Gastroesophageal sphincter (tissue), 4 donors: ENCODE data around the gene MEGF11. TPM values are rescaled to one million over a fixed set of nuclear protein-coding genes. Genes with fewer than 3 reads are reported as not detected.

Source experiments
- ATAC-seq: fragments of 150-250 bp; one replicate; pipeline ENCODE4 v1.9.1; 2016; ENCODE audit warnings: mild to moderate bottlenecking, moderate library complexity
- H3K27ac ChIP-seq, 4 donors: fragments of 200-600 bp; sonication (generic) in 3 of 4; 1 replicate in 3 of 4; 2 replicates in 1 of 4; pipeline ENCODE4 v1.5.1; 2016 to 2019
- H3K27me3 ChIP-seq: fragments of 200-600 bp; sonication (generic); one replicate; pipeline ENCODE4 v1.5.1; 2019
- H3K36me3 ChIP-seq, 2 donors: fragments of 200-600 bp; sonication (generic); one replicate each; pipeline ENCODE4 v1.5.1; 2019; ENCODE audit warnings: control low read depth in 1 of 2
- H3K4me1 ChIP-seq, 3 donors: fragments of 200-600 bp; sonication (generic); 1 replicate in 2 of 3; 2 replicates in 1 of 3; pipeline ENCODE4 v1.5.1; 2016 to 2019; ENCODE audit warnings: control low read depth in 2 of 3
- H3K4me3 ChIP-seq, 2 donors: fragments of 200-600 bp; sonication (generic); one replicate each; pipeline ENCODE4 v1.5.1; 2019; ENCODE audit warnings: mild to moderate bottlenecking in 1 of 2, moderate library complexity in 1 of 2
- H3K9me3 ChIP-seq, 3 donors: fragments of 200-600 bp; sonication (generic); one replicate each; pipeline ENCODE4 v1.5.1; 2017 to 2019; ENCODE audit warnings: control low read depth in 2 of 3
- EP300 ChIP-seq: sonication (generic); formaldehyde crosslinking; IDR thresholded peaks from one replicate; pipeline ENCODE4 v1.6.1; 2017; ENCODE audit warnings: antibody characterized with exemption, mild to moderate bottlenecking
- POLR2A ChIP-seq, 2 donors: fragments of 450-650 bp; IDR thresholded peaks; one replicate each; pipeline ENCODE4 v1.6.1; 2017; ENCODE audit warnings: antibody characterized with exemption in 2 of 2, mild to moderate bottlenecking in 2 of 2, moderate library complexity in 1 of 2
- POLR2AphosphoS5 ChIP-seq: sonication (generic); formaldehyde crosslinking; IDR thresholded peaks from one replicate; pipeline ENCODE4 v1.6.1; 2017; ENCODE audit warnings: antibody characterized with exemption
- WGBS, 2 donors: methylation state at CpG; one replicate each; pipeline ENCODE4 v1.1.5; 2018; ENCODE audit warnings: low coverage in 1 of 2; 5-methylcytosine and 5-hydroxymethylcytosine counted together
- total RNA-seq, 4 donors: library from RNA; depleted of rRNA; stranded (reverse); fragments of >200 nt; gene quantifications; one replicate each; pipeline ENCODE4 v1.1.0, GENCODE V29; 2016
- TF ChIP-seq, protein P1 (sequence below), 4 experiments: fragments of 200-600 bp in 2 of 4; fragments of 450-650 bp in 2 of 4; sonication (generic) in 1 of 4; IDR thresholded peaks; one replicate each; pipeline ENCODE4 v1.5.1; 2017 to 2019; ENCODE audit warnings: antibody characterized with exemption in 4 of 4, mild to moderate bottlenecking in 2 of 4, moderate library complexity in 2 of 4

Gene MEGF11
- total RNA-seq, 4 donors from 2014 or later: 0.08 TPM; not detected in 3

DNA sequence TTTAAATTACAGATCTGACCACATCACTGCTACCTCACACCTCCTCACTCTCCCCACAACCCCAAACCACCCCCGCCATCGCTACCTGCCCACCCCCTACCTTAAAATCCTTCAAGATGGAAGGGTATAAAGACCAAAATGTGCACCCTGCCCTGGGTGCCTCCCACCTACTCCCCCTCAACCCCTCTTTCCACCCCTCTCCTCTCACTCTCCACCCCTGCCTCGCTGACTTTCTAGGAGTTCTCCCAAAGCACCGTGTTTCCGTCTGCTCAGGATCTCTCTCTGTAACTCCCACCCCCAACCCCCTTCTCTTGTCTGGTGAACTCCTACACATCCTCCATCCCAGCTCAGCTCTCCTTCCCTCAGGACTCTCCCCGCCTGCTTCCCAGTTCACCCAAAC lies 69.1 kb downstream of the MEGF11 start:
- Histone ChIP-seq H3K36me3 (no peaks in the 10 kb centered on the region), H3K4me1 (no peaks in the 10 kb centered on the region), H3K9me3 (no peaks in the 10 kb centered on the region), H3K27ac (no peak overlapping the region), H3K4me3 (no peak overlapping the region), H3K27me3 (peaks cover 78% of the 10 kb centered on the region)
- no peak for ATAC-seq
- 46 to 48% methylated on average over 5 to 6 of the region's 6 CpGs for WGBS, 2 donors
- TF ChIP-seq EP300 (no peak), POLR2AphosphoS5 (no peak), POLR2A (IDR thresholded peaks at IDR 0.05) (no peak)
- TF ChIP-seq, protein P1, sequence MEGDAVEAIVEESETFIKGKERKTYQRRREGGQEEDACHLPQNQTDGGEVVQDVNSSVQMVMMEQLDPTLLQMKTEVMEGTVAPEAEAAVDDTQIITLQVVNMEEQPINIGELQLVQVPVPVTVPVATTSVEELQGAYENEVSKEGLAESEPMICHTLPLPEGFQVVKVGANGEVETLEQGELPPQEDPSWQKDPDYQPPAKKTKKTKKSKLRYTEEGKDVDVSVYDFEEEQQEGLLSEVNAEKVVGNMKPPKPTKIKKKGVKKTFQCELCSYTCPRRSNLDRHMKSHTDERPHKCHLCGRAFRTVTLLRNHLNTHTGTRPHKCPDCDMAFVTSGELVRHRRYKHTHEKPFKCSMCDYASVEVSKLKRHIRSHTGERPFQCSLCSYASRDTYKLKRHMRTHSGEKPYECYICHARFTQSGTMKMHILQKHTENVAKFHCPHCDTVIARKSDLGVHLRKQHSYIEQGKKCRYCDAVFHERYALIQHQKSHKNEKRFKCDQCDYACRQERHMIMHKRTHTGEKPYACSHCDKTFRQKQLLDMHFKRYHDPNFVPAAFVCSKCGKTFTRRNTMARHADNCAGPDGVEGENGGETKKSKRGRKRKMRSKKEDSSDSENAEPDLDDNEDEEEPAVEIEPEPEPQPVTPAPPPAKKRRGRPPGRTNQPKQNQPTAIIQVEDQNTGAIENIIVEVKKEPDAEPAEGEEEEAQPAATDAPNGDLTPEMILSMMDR (IDR thresholded peaks at IDR 0.05): no peak

DNA sequence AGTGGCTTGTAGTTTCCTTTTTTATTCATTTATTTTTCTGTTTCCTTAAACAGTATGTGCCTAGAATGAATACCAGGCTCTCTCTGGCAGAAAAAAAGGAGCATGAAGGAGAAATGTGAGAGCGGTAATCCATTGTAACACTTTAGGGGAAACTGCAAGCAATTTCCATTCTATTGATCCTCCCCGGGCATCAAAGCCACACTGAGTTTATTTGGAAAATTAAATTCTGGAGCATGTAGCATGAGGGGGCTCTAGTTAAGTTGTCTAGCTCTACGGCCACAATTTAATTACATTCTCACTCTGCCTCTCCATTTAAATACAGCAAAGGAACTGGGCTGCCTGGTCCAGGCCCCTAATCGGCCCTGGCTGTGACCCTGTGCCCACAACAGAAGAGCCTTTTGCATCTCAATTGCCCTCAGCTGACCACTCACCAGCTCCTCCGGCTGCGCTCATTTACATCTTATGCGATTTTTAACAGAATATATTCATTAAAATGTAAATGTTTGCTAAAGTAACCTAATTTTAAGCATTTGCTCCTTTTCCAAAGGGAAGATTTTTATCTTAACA lies 72.9 kb downstream of the MEGF11 start:
- TF ChIP-seq EP300: no peak
- TF ChIP-seq POLR2AphosphoS5: no peak
- TF ChIP-seq, protein P1 (IDR thresholded peaks at IDR 0.05): no peak
- no peak for TF ChIP-seq POLR2A (IDR thresholded peaks at IDR 0.05)
- Histone ChIP-seq H3K27ac (no peak overlapping the region), H3K9me3 (no peaks in the 10 kb centered on the region), H3K4me3 (no peak overlapping the region), H3K36me3 (no peaks in the 10 kb centered on the region), H3K4me1 (no peaks in the 10 kb centered on the region), H3K27me3 (peaks cover 85% of the 10 kb centered on the region)
- ATAC-seq: no peak
- WGBS, 2 donors: 74 to 78% methylated on average over 5 to 7 of the region's 7 CpGs

DNA sequence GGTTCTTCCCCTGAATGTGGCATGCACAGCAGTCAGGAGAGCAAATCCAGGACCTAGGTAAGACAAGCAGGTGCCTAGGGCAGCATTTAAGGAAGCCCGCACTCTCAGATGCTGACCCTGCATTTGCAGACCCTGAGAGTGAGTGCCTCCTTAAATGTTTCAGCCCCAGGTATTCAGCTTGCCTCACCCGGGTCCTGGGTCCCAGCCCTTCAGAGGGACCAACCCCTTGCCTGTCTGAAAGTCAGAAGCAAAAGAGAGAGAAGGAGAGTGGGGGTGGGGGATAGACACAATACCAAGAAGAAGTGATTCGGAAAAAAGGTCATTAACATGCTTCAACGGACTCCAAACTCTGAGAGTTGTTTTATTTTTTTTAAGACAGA lies 75.0 kb downstream of the MEGF11 start:
- H3K9me3 ChIP-seq: no peaks in the 10 kb centered on the region
- H3K27me3 ChIP-seq: peaks cover 76% of the 10 kb centered on the region
- TF ChIP-seq EP300 (no peak), POLR2A (IDR thresholded peaks at IDR 0.05) (no peak), POLR2AphosphoS5 (no peak)
- TF ChIP-seq, protein P1 (IDR thresholded peaks at IDR 0.05): no peak
- no peak overlapping the region for H3K4me3 ChIP-seq
- H3K4me1 ChIP-seq: no peaks in the 10 kb centered on the region
- 8 to 14% methylated on average over 1 to 2 of the region's 4 CpGs for WGBS, 2 donors
- ATAC-seq: no peak
- no peaks in the 10 kb centered on the region for H3K36me3 ChIP-seq
- no peak overlapping the region for H3K27ac ChIP-seq

DNA sequence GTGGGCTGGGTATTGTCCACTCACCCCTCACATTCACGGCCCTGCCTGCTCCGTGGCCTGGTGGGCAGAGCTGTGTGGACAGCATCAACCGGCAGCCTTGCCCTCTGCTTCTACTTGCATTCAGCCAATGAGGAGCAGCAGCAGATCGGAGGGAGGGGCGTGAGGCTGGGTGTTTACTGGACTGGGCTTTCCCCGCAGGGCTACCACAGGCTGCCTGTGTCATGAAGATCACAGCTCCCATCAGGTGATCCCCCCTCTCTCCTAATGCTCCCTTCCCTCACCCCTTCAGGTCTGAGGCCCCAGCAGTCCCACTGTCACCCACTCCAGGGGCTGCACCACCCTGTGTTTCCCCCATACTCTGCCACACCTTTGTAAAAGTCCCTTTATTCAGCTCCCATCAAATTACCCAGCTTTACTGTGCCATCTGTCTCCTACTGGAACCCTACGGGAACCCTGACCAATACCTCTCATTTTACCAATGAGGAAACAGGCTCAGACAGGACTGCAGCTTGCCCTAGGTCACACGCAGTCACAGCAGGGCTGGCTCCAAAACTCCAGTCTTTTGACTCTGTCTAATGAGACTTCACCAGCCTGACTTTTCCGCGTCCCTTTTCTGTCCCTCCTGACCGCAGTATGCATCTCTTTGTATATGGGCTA lies 81.1 kb downstream of the MEGF11 start:
- H3K9me3 ChIP-seq: no peaks in the 10 kb centered on the region
- ATAC-seq: no peak
- WGBS, 2 donors: 82 to 92% methylated on average over 5 to 6 of the region's 11 CpGs

More for the DNA sequence above, 81.1 kb downstream of the MEGF11 start:
- Histone ChIP-seq H3K4me1 (no peaks in the 10 kb centered on the region), H3K27ac (no peak overlapping the region), H3K27me3 (peaks cover 50% of the 10 kb centered on the region), H3K36me3 (no peaks in the 10 kb centered on the region), H3K4me3 (no peak overlapping the region)
- TF ChIP-seq POLR2A (IDR thresholded peaks at IDR 0.05) (no peak), EP300 (no peak), POLR2AphosphoS5 (no peak)
- TF ChIP-seq, protein P1 (IDR thresholded peaks at IDR 0.05): no peak
